Measurements from ENCODE around the gene ROR2.

DNA sequence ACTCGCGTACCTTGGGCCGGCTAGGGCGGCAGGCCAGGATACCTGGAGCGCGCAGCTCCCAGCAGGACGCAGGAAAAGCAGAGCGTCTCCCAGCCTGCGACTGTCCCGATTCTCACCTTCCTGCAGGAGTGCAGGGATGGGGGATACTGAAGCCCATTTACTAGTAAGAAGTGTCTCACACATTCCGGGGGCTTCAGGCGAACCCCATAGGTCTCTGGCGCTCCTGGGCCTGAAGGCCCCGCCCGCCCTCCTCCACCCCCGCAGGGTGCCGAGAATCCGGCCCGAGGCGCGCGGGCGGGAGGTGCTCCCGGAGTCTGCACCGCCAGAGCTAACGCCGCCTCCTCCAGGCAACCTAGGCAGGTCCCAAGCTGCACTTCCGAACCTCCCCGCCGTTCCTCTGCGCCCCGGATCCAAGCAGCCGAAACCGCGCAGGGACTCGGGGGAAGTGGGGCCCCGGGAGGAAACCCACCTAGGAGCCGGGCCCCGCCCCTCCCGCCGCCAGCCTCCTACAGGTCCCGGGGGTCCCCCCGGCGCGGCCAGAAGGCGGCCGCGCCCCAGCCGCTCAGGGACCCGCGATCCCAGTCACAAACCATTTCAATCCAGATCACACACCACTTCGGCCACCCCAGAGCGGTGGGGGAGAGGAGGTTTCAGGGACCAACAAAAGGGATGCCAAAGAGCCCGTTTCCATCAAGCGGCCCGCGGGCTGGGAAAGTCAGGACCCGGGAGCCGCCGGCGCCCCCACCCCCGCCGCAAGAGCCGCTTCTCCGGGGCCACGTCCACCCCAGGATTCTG lies 1.2 kb downstream of the ROR2 start:
- TF ChIP-seq, protein P1, sequence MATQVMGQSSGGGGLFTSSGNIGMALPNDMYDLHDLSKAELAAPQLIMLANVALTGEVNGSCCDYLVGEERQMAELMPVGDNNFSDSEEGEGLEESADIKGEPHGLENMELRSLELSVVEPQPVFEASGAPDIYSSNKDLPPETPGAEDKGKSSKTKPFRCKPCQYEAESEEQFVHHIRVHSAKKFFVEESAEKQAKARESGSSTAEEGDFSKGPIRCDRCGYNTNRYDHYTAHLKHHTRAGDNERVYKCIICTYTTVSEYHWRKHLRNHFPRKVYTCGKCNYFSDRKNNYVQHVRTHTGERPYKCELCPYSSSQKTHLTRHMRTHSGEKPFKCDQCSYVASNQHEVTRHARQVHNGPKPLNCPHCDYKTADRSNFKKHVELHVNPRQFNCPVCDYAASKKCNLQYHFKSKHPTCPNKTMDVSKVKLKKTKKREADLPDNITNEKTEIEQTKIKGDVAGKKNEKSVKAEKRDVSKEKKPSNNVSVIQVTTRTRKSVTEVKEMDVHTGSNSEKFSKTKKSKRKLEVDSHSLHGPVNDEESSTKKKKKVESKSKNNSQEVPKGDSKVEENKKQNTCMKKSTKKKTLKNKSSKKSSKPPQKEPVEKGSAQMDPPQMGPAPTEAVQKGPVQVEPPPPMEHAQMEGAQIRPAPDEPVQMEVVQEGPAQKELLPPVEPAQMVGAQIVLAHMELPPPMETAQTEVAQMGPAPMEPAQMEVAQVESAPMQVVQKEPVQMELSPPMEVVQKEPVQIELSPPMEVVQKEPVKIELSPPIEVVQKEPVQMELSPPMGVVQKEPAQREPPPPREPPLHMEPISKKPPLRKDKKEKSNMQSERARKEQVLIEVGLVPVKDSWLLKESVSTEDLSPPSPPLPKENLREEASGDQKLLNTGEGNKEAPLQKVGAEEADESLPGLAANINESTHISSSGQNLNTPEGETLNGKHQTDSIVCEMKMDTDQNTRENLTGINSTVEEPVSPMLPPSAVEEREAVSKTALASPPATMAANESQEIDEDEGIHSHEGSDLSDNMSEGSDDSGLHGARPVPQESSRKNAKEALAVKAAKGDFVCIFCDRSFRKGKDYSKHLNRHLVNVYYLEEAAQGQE (IDR thresholded peaks at IDR 0.05; ENCODE audit: insufficient read depth in 1 of 2, low read depth in 2 of 2, low read length in 2 of 2), result no peak
- TF ChIP-seq POLR2AphosphoS5 (IDR thresholded peaks at IDR 0.05; ENCODE audit: low read depth, low read length), result no peak
